ENCODE data around the gene CHID1.

GRCh38 chr11:824942-825341, 85.7 kb downstream of the CHID1 start:
- TF ChIP-seq FOXA1 (IDR thresholded peaks at IDR 0.05) (no peak), PKNOX1 (IDR thresholded peaks at IDR 0.05) (no peak), ARNT (IDR thresholded peaks at IDR 0.05) (no peak), SP1 (IDR thresholded peaks at IDR 0.05) (no peak), HDGF (IDR thresholded peaks at IDR 0.05; ENCODE audit: borderline replicate concordance) (no peak), BHLHE40 (IDR thresholded peaks at IDR 0.05; ENCODE audit: borderline replicate concordance) (no peak), SUZ12 (IDR thresholded peaks at IDR 0.05) (no peak), CTBP1 (IDR thresholded peaks at IDR 0.05; ENCODE audit: borderline replicate concordance) (no peak)

Data from HEK293T (cell line).